ENCODE data around the gene CHML.

DNA sequence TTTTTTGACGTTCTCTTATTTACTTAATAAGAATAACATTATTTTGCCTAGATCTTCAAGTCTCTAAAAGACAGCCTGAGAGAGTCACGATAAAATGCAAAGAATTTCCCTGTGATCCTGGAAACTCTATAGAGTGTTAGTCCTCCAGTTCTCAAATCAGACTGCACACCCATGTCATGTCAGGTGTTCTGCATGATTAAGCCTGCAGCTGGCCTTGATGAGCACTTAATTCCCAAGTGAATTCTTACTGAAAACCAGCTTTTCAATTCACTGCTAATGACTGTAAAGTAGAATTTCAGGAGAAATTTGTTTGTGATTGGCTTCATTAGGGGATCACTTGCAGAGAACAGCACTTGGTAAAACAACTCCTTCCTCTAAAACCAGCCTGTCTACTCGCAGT, 41.9 kb downstream of the CHML start:
- TF ChIP-seq, protein P1, sequence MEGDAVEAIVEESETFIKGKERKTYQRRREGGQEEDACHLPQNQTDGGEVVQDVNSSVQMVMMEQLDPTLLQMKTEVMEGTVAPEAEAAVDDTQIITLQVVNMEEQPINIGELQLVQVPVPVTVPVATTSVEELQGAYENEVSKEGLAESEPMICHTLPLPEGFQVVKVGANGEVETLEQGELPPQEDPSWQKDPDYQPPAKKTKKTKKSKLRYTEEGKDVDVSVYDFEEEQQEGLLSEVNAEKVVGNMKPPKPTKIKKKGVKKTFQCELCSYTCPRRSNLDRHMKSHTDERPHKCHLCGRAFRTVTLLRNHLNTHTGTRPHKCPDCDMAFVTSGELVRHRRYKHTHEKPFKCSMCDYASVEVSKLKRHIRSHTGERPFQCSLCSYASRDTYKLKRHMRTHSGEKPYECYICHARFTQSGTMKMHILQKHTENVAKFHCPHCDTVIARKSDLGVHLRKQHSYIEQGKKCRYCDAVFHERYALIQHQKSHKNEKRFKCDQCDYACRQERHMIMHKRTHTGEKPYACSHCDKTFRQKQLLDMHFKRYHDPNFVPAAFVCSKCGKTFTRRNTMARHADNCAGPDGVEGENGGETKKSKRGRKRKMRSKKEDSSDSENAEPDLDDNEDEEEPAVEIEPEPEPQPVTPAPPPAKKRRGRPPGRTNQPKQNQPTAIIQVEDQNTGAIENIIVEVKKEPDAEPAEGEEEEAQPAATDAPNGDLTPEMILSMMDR (conservative IDR thresholded peaks at IDR 0.05; ENCODE audit: low read depth in 2 of 2), result no peak
- TF ChIP-seq EZH2phosphoT487 (IDR thresholded peaks at IDR 0.05; ENCODE audit: unreplicated experiment) (no peak), CREB1 (CRISPR knock-in tag; IDR thresholded peaks at IDR 0.05; ENCODE audit: low read depth) (no peak), POLR2AphosphoS5 (IDR thresholded peaks at IDR 0.05; ENCODE audit: low read depth) (no peak), EZH2 (IDR thresholded peaks at IDR 0.05; ENCODE audit: low read depth, unreplicated experiment) (no peak), REST (IDR thresholded peaks at IDR 0.05; ENCODE audit: unreplicated experiment) (no peak), JUNB (IDR thresholded peaks at IDR 0.05; ENCODE audit: unreplicated experiment) (no peak), ZNF331 (CRISPR knock-in tag; IDR thresholded peaks at IDR 0.05; ENCODE audit: low read depth) (no peak)
- TF ChIP-seq, protein P2, sequence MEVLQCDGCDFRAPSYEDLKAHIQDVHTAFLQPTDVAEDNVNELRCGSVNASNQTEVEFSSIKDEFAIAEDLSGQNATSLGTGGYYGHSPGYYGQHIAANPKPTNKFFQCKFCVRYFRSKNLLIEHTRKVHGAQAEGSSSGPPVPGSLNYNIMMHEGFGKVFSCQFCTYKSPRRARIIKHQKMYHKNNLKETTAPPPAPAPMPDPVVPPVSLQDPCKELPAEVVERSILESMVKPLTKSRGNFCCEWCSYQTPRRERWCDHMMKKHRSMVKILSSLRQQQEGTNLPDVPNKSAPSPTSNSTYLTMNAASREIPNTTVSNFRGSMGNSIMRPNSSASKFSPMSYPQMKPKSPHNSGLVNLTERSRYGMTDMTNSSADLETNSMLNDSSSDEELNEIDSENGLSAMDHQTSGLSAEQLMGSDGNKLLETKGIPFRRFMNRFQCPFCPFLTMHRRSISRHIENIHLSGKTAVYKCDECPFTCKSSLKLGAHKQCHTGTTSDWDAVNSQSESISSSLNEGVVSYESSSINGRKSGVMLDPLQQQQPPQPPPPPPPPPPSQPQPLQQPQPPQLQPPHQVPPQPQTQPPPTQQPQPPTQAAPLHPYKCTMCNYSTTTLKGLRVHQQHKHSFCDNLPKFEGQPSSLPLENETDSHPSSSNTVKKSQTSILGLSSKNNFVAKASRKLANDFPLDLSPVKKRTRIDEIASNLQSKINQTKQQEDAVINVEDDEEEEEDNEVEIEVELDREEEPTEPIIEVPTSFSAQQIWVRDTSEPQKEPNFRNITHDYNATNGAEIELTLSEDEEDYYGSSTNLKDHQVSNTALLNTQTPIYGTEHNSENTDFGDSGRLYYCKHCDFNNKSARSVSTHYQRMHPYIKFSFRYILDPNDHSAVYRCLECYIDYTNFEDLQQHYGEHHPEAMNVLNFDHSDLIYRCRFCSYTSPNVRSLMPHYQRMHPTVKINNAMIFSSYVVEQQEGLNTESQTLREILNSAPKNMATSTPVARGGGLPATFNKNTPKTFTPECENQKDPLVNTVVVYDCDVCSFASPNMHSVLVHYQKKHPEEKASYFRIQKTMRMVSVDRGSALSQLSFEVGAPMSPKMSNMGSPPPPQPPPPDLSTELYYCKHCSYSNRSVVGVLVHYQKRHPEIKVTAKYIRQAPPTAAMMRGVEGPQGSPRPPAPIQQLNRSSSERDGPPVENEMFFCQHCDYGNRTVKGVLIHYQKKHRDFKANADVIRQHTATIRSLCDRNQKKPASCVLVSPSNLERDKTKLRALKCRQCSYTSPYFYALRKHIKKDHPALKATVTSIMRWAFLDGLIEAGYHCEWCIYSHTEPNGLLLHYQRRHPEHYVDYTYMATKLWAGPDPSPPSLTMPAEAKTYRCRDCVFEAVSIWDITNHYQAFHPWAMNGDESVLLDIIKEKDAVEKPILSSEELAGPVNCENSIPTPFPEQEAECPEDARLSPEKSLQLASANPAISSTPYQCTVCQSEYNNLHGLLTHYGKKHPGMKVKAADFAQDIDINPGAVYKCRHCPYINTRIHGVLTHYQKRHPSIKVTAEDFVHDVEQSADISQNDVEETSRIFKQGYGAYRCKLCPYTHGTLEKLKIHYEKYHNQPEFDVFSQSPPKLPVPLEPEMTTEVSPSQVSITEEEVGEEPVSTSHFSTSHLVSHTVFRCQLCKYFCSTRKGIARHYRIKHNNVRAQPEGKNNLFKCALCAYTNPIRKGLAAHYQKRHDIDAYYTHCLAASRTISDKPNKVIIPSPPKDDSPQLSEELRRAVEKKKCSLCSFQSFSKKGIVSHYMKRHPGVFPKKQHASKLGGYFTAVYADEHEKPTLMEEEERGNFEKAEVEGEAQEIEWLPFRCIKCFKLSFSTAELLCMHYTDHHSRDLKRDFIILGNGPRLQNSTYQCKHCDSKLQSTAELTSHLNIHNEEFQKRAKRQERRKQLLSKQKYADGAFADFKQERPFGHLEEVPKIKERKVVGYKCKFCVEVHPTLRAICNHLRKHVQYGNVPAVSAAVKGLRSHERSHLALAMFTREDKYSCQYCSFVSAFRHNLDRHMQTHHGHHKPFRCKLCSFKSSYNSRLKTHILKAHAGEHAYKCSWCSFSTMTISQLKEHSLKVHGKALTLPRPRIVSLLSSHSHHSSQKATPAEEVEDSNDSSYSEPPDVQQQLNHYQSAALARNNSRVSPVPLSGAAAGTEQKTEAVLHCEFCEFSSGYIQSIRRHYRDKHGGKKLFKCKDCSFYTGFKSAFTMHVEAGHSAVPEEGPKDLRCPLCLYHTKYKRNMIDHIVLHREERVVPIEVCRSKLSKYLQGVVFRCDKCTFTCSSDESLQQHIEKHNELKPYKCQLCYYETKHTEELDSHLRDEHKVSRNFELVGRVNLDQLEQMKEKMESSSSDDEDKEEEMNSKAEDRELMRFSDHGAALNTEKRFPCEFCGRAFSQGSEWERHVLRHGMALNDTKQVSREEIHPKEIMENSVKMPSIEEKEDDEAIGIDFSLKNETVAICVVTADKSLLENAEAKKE (CRISPR knock-in tag; IDR thresholded peaks at IDR 0.05), result no peak
- TF ChIP-seq, protein P3, sequence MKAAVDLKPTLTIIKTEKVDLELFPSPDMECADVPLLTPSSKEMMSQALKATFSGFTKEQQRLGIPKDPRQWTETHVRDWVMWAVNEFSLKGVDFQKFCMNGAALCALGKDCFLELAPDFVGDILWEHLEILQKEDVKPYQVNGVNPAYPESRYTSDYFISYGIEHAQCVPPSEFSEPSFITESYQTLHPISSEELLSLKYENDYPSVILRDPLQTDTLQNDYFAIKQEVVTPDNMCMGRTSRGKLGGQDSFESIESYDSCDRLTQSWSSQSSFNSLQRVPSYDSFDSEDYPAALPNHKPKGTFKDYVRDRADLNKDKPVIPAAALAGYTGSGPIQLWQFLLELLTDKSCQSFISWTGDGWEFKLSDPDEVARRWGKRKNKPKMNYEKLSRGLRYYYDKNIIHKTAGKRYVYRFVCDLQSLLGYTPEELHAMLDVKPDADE (IDR thresholded peaks at IDR 0.05), result no peak

Data from GM23338 (cell line).